Spleen (tissue), 7 donors: ENCODE measurements around the gene QRSL1.

Experiments used
- CTCF ChIP-seq, 11 experiments: fragments of 200-600 bp in 7 of 11; fragments of 450-650 bp in 4 of 11; sonication (generic) in 4 of 11; IDR thresholded peaks in 8 of 11; conservative IDR thresholded peaks in 3 of 11; 1 replicate in 7 of 11; 2 replicates in 4 of 11; pipeline versions ENCODE4 v1.4.0 to v1.8.0; 2016 to 2021; ENCODE audit warnings: antibody characterized with exemption in 11 of 11, inconsistent platforms in 4 of 11, mild to moderate bottlenecking in 1 of 11
- POLR2A ChIP-seq, 3 donors: fragments of 450-650 bp; IDR thresholded peaks; one replicate each; pipeline ENCODE4 v1.5.1; 2017; ENCODE audit warnings: antibody characterized with exemption in 3 of 3, mild to moderate bottlenecking in 1 of 3
- donor health status: DM: no; HTN: no; CAD: no; lungs with moderate emphysema.
- donor health status: DM: no; HTN: no; CAD: no.
- donor health status: DM: no; HTN: no; CAD: no.

- TF ChIP-seq POLR2A (IDR thresholded peaks at IDR 0.05) (no peak), CTCF (IDR thresholded peaks at IDR 0.05 in 8 of 11, conservative IDR thresholded peaks at IDR 0.05 in 3 of 11) (no peak)
Observed at GRCh38 chr6:106694343-106694742, 65.0 kb downstream of the QRSL1 start.
